ENCODE measurements around the gene ASGR1.

ASGR1 gene

DNA sequence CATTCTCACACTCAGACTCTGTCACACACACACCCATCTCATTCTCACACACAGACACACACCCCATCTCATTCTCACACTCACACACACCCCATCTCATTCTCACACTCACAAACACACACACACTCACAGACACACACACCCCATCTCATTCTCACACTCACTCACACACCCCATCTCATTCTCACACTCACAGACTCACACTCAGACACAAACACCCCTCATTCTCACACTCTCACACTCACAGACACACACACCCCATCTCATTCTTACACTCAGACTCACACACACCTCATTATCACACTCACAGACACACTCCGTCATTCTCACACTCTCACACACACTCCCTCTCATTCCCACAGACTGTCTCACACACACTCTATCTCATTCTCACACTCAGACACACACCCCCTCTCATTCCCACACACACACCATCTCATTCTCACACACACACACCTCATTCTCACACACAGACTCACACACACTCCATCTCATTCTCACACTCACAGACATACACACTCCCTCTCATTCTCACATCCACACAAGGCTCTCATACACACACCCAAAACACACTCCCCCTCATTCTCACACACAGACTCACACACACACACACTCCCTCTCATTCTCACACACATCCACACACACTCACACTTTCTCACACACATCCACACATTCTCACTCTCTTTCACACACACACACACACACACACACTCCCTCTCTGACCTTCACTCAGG lies 2.9 kb downstream of the ASGR1 start:
- H3K4me1 ChIP-seq (ENCODE audit: insufficient read depth, low read length, poor library complexity, severe bottlenecking), result peaks cover 12% of the 10 kb centered on the region
- H3K9me3 ChIP-seq (ENCODE audit: insufficient read depth, low read depth, low read length), result no peaks in the 10 kb centered on the region
- no peak overlapping the region for H3K4me2 ChIP-seq (ENCODE audit: low read depth, low read length, poor library complexity, severe bottlenecking)
- H3K9me2 ChIP-seq (replicated peaks; ENCODE audit: low read depth, low read length), result no peaks in the 10 kb centered on the region
- H3K36me3 ChIP-seq (ENCODE audit: insufficient read depth, low read length), result no peaks in the 10 kb centered on the region
- H3K4me3 ChIP-seq (ENCODE audit: low read length, poor library complexity, severe bottlenecking), result no peak overlapping the region
- H2AFZ ChIP-seq (ENCODE audit: low read length), result no peak overlapping the region
- H3F3A ChIP-seq (ENCODE audit: low read depth), result no peaks in the 10 kb centered on the region
- H4K20me1 ChIP-seq (ENCODE audit: insufficient read depth, low read length, poor library complexity, severe bottlenecking), result no peaks in the 10 kb centered on the region
- TF ChIP-seq EZH2phosphoT487 (IDR thresholded peaks at IDR 0.05; ENCODE audit: borderline replicate concordance), result no peak
- TF ChIP-seq, protein P1, sequence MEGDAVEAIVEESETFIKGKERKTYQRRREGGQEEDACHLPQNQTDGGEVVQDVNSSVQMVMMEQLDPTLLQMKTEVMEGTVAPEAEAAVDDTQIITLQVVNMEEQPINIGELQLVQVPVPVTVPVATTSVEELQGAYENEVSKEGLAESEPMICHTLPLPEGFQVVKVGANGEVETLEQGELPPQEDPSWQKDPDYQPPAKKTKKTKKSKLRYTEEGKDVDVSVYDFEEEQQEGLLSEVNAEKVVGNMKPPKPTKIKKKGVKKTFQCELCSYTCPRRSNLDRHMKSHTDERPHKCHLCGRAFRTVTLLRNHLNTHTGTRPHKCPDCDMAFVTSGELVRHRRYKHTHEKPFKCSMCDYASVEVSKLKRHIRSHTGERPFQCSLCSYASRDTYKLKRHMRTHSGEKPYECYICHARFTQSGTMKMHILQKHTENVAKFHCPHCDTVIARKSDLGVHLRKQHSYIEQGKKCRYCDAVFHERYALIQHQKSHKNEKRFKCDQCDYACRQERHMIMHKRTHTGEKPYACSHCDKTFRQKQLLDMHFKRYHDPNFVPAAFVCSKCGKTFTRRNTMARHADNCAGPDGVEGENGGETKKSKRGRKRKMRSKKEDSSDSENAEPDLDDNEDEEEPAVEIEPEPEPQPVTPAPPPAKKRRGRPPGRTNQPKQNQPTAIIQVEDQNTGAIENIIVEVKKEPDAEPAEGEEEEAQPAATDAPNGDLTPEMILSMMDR (conservative IDR thresholded peaks at IDR 0.05; ENCODE audit: low read length), result no peak
- no peak overlapping the region for H3K9ac ChIP-seq (ENCODE audit: low read depth, low read length, poor library complexity, severe bottlenecking)
- H3K79me2 ChIP-seq (ENCODE audit: insufficient read depth, low read length), result no peaks in the 10 kb centered on the region
- no peaks in the 10 kb centered on the region for H3K27me3 ChIP-seq (ENCODE audit: insufficient read depth, low read length, poor library complexity, severe bottlenecking)

DNA sequence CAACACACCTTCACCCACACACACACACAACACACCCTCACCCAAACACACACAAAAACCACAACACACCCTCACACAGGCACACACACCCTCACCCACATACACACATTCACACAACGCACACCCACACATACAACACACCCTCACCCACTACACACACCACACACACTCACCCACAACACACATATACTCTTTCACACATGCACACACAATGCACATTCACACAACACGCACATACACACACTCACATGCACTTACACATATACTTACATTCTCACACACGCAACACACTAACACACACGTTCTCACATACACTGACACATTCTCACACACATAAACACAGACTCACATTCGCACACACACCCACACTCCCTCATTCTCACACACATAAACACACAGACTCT lies 3.8 kb downstream of the ASGR1 start:
- Histone ChIP-seq H3K9me3 (ENCODE audit: insufficient read depth, low read depth, low read length) (no peaks in the 10 kb centered on the region), H3K4me1 (ENCODE audit: insufficient read depth, low read length, poor library complexity, severe bottlenecking) (peaks cover 12% of the 10 kb centered on the region), H3K79me2 (ENCODE audit: insufficient read depth, low read length) (no peaks in the 10 kb centered on the region), H3K36me3 (ENCODE audit: insufficient read depth, low read length) (no peaks in the 10 kb centered on the region), H3K27me3 (ENCODE audit: insufficient read depth, low read length, poor library complexity, severe bottlenecking) (no peaks in the 10 kb centered on the region), H2AFZ (ENCODE audit: low read length) (no peak overlapping the region), H3F3A (ENCODE audit: low read depth) (no peaks in the 10 kb centered on the region), H3K9me2 (replicated peaks; ENCODE audit: low read depth, low read length) (no peaks in the 10 kb centered on the region), H4K20me1 (ENCODE audit: insufficient read depth, low read length, poor library complexity, severe bottlenecking) (no peaks in the 10 kb centered on the region), H3K4me2 (ENCODE audit: low read depth, low read length, poor library complexity, severe bottlenecking) (no peak overlapping the region), H3K9ac (ENCODE audit: low read depth, low read length, poor library complexity, severe bottlenecking) (no peak overlapping the region), H3K4me3 (ENCODE audit: low read length, poor library complexity, severe bottlenecking) (no peak overlapping the region)
- no peak for TF ChIP-seq EZH2phosphoT487 (IDR thresholded peaks at IDR 0.05; ENCODE audit: borderline replicate concordance)
- TF ChIP-seq, protein P1 (conservative IDR thresholded peaks at IDR 0.05; ENCODE audit: low read length), result no peak

DNA sequence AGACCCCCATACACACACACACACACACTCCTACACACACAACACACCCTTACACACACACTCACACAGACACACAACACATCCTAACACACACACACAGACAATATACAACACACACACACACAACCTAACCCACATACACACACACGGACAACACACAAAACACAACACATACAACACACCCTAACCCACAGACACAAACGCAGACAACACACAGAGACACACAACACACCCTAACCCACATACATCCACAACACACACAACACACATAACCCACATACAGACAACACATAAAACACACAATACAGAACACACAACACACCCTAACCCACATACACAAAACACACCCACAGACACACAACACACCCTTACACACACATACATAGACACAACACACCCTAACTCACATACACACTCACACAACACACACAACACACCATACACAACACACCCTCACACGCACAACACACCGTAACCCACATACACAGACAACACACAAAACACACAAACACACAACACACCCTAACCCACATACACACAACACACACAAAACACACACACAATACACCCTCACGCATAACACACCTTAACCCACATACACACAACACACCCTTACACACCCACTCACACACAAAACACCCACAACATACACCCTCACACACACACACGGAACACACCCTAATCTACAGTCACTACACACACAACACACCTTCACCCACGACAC lies 4.4 kb downstream of the ASGR1 start:
- Histone ChIP-seq H3F3A (ENCODE audit: low read depth) (no peaks in the 10 kb centered on the region), H3K4me3 (ENCODE audit: low read length, poor library complexity, severe bottlenecking) (no peak overlapping the region), H3K4me1 (ENCODE audit: insufficient read depth, low read length, poor library complexity, severe bottlenecking) (peaks cover 12% of the 10 kb centered on the region), H3K27me3 (ENCODE audit: insufficient read depth, low read length, poor library complexity, severe bottlenecking) (no peaks in the 10 kb centered on the region), H3K9ac (ENCODE audit: low read depth, low read length, poor library complexity, severe bottlenecking) (no peak overlapping the region), H2AFZ (ENCODE audit: low read length) (no peak overlapping the region), H3K9me3 (ENCODE audit: insufficient read depth, low read depth, low read length) (no peaks in the 10 kb centered on the region), H3K36me3 (ENCODE audit: insufficient read depth, low read length) (no peaks in the 10 kb centered on the region), H3K9me2 (replicated peaks; ENCODE audit: low read depth, low read length) (no peaks in the 10 kb centered on the region), H3K4me2 (ENCODE audit: low read depth, low read length, poor library complexity, severe bottlenecking) (no peak overlapping the region), H3K79me2 (ENCODE audit: insufficient read depth, low read length) (no peaks in the 10 kb centered on the region), H4K20me1 (ENCODE audit: insufficient read depth, low read length, poor library complexity, severe bottlenecking) (no peaks in the 10 kb centered on the region)
- no peak for TF ChIP-seq EZH2phosphoT487 (IDR thresholded peaks at IDR 0.05; ENCODE audit: borderline replicate concordance)
- TF ChIP-seq, protein P1 (conservative IDR thresholded peaks at IDR 0.05; ENCODE audit: low read length), result no peak

Data from Loucy (cell line).